Measurements from ENCODE around the gene ZBTB7C.

- TF ChIP-seq POLR2A (IDR thresholded peaks at IDR 0.05) (no peak), CTCF (IDR thresholded peaks at IDR 0.05) (no peak), EP300 (IDR thresholded peaks at IDR 0.05) (no peak), POLR2AphosphoS5 (IDR thresholded peaks at IDR 0.05) (no peak)
These were observed 266.2 kb downstream of the ZBTB7C start for GRCh38 chr18:48142994-48143393.
